Spleen (tissue), 11 donors: ENCODE data around the gene MTERF1. TPM values are rescaled to one million over a fixed set of nuclear protein-coding genes. Genes with fewer than 3 reads are reported as not detected.

ENCODE experiments used
- DNase-seq: peaks from one replicate; pipeline ENCODE4 v3.0.0-alpha.2; 2020
- H3K27ac ChIP-seq, 8 donors: fragments of 200-600 bp; sonication (generic) in 7 of 8; 1 replicate in 4 of 8; 2 replicates in 4 of 8; pipeline versions ENCODE4 v1.5.0 to v1.8.0; 2016 to 2021; ENCODE audit warnings: inconsistent platforms in 4 of 8, mild to moderate bottlenecking in 4 of 8, moderate library complexity in 1 of 8
- H3K27me3 ChIP-seq, 7 donors: fragments of 200-600 bp; sonication (generic) in 6 of 7; replicated peaks in 1 of 7; 1 replicate in 4 of 7; 2 replicates in 3 of 7; pipeline versions ENCODE4 v1.5.0 to v1.8.0; 2016 to 2021; ENCODE audit warnings: inconsistent platforms in 3 of 7, mild to moderate bottlenecking in 1 of 7
- H3K36me3 ChIP-seq, 6 donors: fragments of 200-600 bp; sonication (generic) in 5 of 6; 1 replicate in 4 of 6; 2 replicates in 2 of 6; pipeline versions ENCODE4 v1.5.0 to v1.8.0; 2016 to 2021; ENCODE audit warnings: inconsistent platforms in 2 of 6
- H3K4me1 ChIP-seq, 6 donors: fragments of 200-600 bp; sonication (generic) in 5 of 6; 1 replicate in 3 of 6; 2 replicates in 3 of 6; pipeline versions ENCODE4 v1.5.0 to v1.8.0; 2016 to 2021; ENCODE audit warnings: inconsistent platforms in 3 of 6
- H3K4me3 ChIP-seq, 8 donors: fragments of 200-600 bp; sonication (generic) in 7 of 8; 1 replicate in 4 of 8; 2 replicates in 4 of 8; pipeline versions ENCODE4 v1.5.0 to v1.8.0; 2016 to 2021; ENCODE audit warnings: inconsistent platforms in 4 of 8, mild to moderate bottlenecking in 4 of 8, moderate library complexity in 2 of 8
- H3K9me3 ChIP-seq, 8 donors: fragments of 200-600 bp; sonication (generic) in 7 of 8; 1 replicate in 4 of 8; 2 replicates in 4 of 8; pipeline versions ENCODE4 v1.5.0 to v1.8.0; 2016 to 2021; ENCODE audit warnings: inconsistent platforms in 4 of 8
- CTCF ChIP-seq, 11 experiments: fragments of 200-600 bp in 7 of 11; fragments of 450-650 bp in 4 of 11; sonication (generic) in 4 of 11; IDR thresholded peaks in 8 of 11; conservative IDR thresholded peaks in 3 of 11; 1 replicate in 7 of 11; 2 replicates in 4 of 11; pipeline versions ENCODE4 v1.4.0 to v1.8.0; 2016 to 2021; ENCODE audit warnings: antibody characterized with exemption in 11 of 11, inconsistent platforms in 4 of 11, mild to moderate bottlenecking in 1 of 11
- POLR2A ChIP-seq, 3 donors: fragments of 450-650 bp; IDR thresholded peaks; one replicate each; pipeline ENCODE4 v1.5.1; 2017; ENCODE audit warnings: antibody characterized with exemption in 3 of 3, mild to moderate bottlenecking in 1 of 3
- POLR2AphosphoS5 ChIP-seq, 3 donors: sonication (generic); formaldehyde crosslinking; IDR thresholded peaks; one replicate each; pipeline ENCODE4 v1.5.1; 2017; ENCODE audit warnings: antibody characterized with exemption in 3 of 3
- WGBS, 5 donors: extraction: QIAGEN DNeasy Blood & Tissue Kit in 3 of 5; methylation state at CpG; one replicate each; pipeline versions ENCODE4 v1.1.5 to v1.1.7; 2013 to 2018; 5-methylcytosine and 5-hydroxymethylcytosine counted together
- intact Hi-C: fragments of 100-400 bp; cut with DNase I; formaldehyde crosslinking; loops from one replicate; pipeline ENCODE4 v1.15.0; 2023; ENCODE audit warnings: low total_unique reads
- polyA plus RNA-seq, 3 donors: library from polyadenylated mRNA; stranded (reverse); fragments of 200-250 nt; gene quantifications; one replicate each; pipeline ENCODE4 v1.2.1, GENCODE V29; 2013
- total RNA-seq, 7 donors: library from RNA; depleted of rRNA in 3 of 7; stranded (reverse); fragments of >200 nt in 3 of 7; fragmentation: NEBNext Ultra II Directional in 4 of 7; extraction: Animal tissue kit (Norgen Biotek cat#: 25700) in 4 of 7; gene quantifications; one replicate each; pipeline versions ENCODE4 v1.1.0 to v1.2.1, GENCODE V29; 2016 to 2021
- donor health status: healthy with polysubstance abuse.
- donor health status: DM: no; HTN: no; CAD: no; lungs with moderate emphysema.
- donor health status: DM: no; HTN: no; CAD: no.
- donor health status: Bipolar disorder and iron deficiency.
- donor health status: healthy.
- donor health status: DM: no; HTN: no; CAD: no.
- donor health status: DM: yes; HTN: yes; CAD: no.

MTERF1 gene
- total and polyA plus RNA-seq, 10 donors, result 11.6 to 20.1 (median 14.7) TPM

DNA sequence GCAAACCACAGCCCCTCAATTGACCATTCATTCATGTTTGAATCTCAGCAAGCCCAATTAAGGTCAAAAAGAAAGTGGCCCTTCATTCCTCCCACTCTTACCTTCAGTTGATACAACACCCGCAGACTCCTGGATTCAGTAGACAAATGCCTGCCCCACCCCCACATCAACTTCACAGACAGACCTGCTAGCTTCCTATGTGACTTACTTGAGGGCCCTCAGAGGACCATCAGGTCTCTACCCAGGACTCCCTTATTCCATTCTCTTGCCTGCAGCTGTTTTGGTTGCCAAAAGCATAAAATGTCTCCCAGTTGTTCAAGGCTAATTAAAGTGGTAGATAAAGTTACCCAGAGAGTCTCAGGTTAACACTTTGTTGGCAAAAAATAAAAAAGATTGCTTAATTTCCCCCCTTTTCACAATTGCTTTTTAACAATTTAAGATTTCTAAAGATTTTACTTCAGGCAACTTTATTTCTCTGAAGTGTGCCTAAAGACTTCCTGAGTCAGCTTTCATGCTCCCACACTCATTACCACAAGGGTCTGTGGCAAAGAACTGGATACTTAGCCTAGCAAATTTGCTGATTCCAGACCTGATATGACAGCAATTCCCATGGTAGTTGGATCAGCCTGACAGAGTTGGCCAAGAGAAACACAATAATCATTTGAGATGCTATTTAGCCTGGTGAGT, 3.3 kb upstream of the MTERF1 start:
- no peak overlapping the region for H3K27ac ChIP-seq
- intact Hi-C loops, result no loop called here
- no peaks in the 10 kb centered on the region for H3K27me3 ChIP-seq
- no peak overlapping the region for H3K4me3 ChIP-seq
- 83 to 100% (median 90%) methylated on average over 1 of the region's 1 CpG for WGBS, 5 donors
- peaks cover 0 to 22% (median 0%) of the 10 kb centered on the region in 8 donors for H3K9me3 ChIP-seq
- DNase-seq, result no peak
- peaks cover 0 to 2% (median 0%) of the 10 kb centered on the region in 6 donors for H3K36me3 ChIP-seq
- TF ChIP-seq POLR2A (IDR thresholded peaks at IDR 0.05), result no peak
- H3K4me1 ChIP-seq, result peaks cover 5 to 20% (median 16%) of the 10 kb centered on the region in 6 donors

DNA sequence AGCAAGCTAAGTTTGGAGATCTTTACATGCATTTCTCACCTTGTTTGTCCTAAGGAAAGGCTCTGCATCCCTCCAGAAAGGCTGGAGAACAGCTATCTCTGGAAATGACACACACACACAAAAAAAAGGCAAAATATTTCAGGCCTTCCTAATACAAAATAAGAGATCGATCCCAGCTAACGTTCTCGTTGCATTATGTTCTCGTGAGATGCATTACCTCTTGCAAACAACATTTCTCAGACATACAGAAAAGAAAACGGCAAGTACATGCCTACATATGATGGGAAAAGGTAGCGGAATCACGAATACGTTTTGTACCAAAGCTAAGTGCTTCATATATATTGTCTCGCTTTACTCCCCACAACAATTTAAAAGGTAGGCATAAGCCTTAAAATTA, 488 bp downstream of the MTERF1 start:
- Histone ChIP-seq H3K27me3 (no peaks in the 10 kb centered on the region), H3K4me3 (peak overlapping the region; percentile 56 to 89 (median 72)), H3K9me3 (no peaks in the 10 kb centered on the region), H3K36me3 (peaks cover 0 to 34% (median 4%) of the 10 kb centered on the region in 6 donors), H3K4me1 (peaks cover 5 to 45% (median 21%) of the 10 kb centered on the region in 6 donors), H3K27ac (peak overlapping the region; percentile 30 to 82 (median 67))
- intact Hi-C loops, result no loop called here
- TF ChIP-seq CTCF (IDR thresholded peaks at IDR 0.05 in 8 of 11, conservative IDR thresholded peaks at IDR 0.05 in 3 of 11) (no peak), POLR2A (IDR thresholded peaks at IDR 0.05) (no peak), POLR2AphosphoS5 (IDR thresholded peaks at IDR 0.05) (no peak)
- DNase-seq, result no peak
- WGBS, 5 donors, result 4 to 9% (median 6%) methylated on average over 9 of the region's 9 CpGs

- no peak overlapping the region for H3K4me3 ChIP-seq
- H3K27me3 ChIP-seq, result no peaks in the 10 kb centered on the region
- intact Hi-C loops, result no loop called here
- no peak overlapping the region for H3K27ac ChIP-seq
- no peak for DNase-seq
- H3K9me3 ChIP-seq, result no peaks in the 10 kb centered on the region
- 85 to 96% (median 90%) methylated on average over 4 of the region's 4 CpGs for WGBS, 5 donors
- H3K4me1 ChIP-seq, result peaks cover 5 to 45% (median 21%) of the 10 kb centered on the region in 6 donors
- TF ChIP-seq CTCF (IDR thresholded peaks at IDR 0.05 in 8 of 11, conservative IDR thresholded peaks at IDR 0.05 in 3 of 11), result no peak
- no peak for TF ChIP-seq POLR2A (IDR thresholded peaks at IDR 0.05)
- no peak for TF ChIP-seq POLR2AphosphoS5 (IDR thresholded peaks at IDR 0.05)
- H3K36me3 ChIP-seq, result peaks cover 0 to 66% (median 16%) of the 10 kb centered on the region in 6 donors
Measured at GRCh38 chr7:91876391-91877133, 3.9 kb downstream of the MTERF1 start.

DNA sequence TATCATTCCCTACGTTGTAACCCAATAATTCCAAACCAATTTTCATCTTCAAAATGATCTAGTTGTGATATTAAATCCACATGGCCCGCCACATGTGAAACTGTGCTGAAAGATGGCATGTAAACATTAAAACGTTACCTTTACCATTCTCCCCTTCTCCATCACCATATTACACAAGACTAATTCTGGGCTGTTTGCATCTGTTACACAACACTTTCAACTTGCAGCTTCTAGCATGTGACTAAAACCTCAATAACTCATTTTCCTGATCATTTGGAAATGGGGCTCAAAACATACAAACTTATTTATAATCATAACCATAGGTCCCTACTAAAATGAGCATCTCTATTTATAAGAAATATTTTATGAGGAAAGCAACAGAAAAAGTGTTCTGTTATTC, 4.7 kb downstream of the MTERF1 start:
- intact Hi-C loops, result no loop called here
- peaks cover 5 to 39% (median 20%) of the 10 kb centered on the region in 6 donors for H3K4me1 ChIP-seq
- no peaks in the 10 kb centered on the region for H3K27me3 ChIP-seq
- no peak for DNase-seq
- TF ChIP-seq POLR2AphosphoS5 (IDR thresholded peaks at IDR 0.05) (no peak), CTCF (IDR thresholded peaks at IDR 0.05 in 8 of 11, conservative IDR thresholded peaks at IDR 0.05 in 3 of 11) (no peak), POLR2A (IDR thresholded peaks at IDR 0.05) (no peak)
- WGBS, 5 donors, result 73 to 90% (median 83%) methylated on average over 3 of the region's 3 CpGs
- peaks cover 0 to 67% (median 16%) of the 10 kb centered on the region in 6 donors for H3K36me3 ChIP-seq
- no peak overlapping the region for H3K27ac ChIP-seq
- no peak overlapping the region for H3K4me3 ChIP-seq
- H3K9me3 ChIP-seq, result no peaks in the 10 kb centered on the region
